ENCODE measurements around the gene SLC24A4. TPM values are rescaled to one million over a fixed set of nuclear protein-coding genes. Genes with fewer than 3 reads are reported as not detected.

SLC24A4 gene
- total and polyA plus RNA-seq, 10 donors = 0.29 to 8.9 (median 4.2) TPM

DNA sequence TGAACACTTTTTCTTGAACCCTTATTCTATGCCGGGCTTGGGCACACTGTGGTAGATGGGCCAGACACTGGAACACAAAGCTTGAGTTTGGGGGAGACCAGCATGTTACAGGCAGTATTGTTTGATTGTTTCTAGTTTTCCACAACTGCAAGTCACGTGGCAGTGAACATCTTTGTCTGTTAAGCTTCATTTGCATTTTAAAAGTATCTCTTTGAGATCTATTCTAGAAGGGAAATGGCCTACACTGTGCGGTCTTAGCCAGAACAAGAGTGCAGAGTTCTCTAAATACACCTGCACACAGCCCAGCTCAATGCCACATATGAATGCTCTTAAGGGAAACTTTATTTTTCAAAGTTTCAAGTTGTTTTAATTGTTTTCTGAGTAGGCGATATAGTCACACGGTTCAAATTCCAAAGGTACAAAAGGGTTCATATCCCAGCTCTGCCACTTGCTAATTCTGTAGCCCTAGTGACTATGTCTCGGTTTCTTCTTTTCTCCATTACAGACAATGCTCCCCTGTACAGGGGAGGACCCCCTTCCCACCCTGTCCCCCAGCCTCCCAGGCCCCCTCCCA is 215.5 kb downstream of the SLC24A4 start:
- TF ChIP-seq POLR2AphosphoS5 (IDR thresholded peaks at IDR 0.05) (no peak), POLR2A (IDR thresholded peaks at IDR 0.05) (no peak)
- TF ChIP-seq, protein P1, sequence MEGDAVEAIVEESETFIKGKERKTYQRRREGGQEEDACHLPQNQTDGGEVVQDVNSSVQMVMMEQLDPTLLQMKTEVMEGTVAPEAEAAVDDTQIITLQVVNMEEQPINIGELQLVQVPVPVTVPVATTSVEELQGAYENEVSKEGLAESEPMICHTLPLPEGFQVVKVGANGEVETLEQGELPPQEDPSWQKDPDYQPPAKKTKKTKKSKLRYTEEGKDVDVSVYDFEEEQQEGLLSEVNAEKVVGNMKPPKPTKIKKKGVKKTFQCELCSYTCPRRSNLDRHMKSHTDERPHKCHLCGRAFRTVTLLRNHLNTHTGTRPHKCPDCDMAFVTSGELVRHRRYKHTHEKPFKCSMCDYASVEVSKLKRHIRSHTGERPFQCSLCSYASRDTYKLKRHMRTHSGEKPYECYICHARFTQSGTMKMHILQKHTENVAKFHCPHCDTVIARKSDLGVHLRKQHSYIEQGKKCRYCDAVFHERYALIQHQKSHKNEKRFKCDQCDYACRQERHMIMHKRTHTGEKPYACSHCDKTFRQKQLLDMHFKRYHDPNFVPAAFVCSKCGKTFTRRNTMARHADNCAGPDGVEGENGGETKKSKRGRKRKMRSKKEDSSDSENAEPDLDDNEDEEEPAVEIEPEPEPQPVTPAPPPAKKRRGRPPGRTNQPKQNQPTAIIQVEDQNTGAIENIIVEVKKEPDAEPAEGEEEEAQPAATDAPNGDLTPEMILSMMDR (IDR thresholded peaks at IDR 0.05 in 8 of 11, conservative IDR thresholded peaks at IDR 0.05 in 3 of 11) = no peak
- WGBS, 5 donors = 60 to 77% (median 71%) methylated on average over 6 of the region's 6 CpGs
- H3K27me3 ChIP-seq (replicated peaks in 1 of 7) = no peaks in the 10 kb centered on the region
- peak overlapping the region in 5 of 8 donors; percentile 67 to 87 (median 76) for H3K27ac ChIP-seq
- H3K4me1 ChIP-seq = peaks cover 18 to 92% (median 50%) of the 10 kb centered on the region in 6 donors
- DNase-seq = no peak
- no peaks in the 10 kb centered on the region for H3K36me3 ChIP-seq
- H3K4me3 ChIP-seq = no peak overlapping the region
- H3K9me3 ChIP-seq = no peaks in the 10 kb centered on the region
- intact Hi-C loops (cut with DNase I; ENCODE audit: low total_unique reads) = no loop called here

DNA sequence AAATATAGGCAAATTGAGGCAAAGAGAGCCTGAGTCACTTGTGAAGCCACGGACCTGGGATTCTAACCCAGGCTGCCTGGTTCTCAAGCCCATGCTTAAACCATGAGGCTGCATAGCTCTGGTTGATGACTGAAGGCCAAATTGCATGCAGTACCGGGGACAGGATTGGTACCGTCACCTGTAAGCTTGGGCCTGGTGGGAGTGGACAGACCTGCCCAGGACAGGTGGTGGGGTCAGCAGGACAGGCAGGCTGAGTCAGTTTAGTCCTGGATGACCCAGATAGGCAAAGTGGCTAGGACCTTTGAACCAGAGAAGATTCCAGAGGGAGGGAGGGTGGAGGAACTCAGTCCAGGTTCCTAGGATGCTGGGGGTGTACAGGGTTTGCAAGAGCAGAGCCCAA is 216.5 kb downstream of the SLC24A4 start:
- H3K27ac ChIP-seq = peak overlapping the region in 7 of 8 donors; percentile 63 to 87 (median 73)
- TF ChIP-seq POLR2AphosphoS5 (IDR thresholded peaks at IDR 0.05) = no peak
- TF ChIP-seq, protein P1 (IDR thresholded peaks at IDR 0.05 in 8 of 11, conservative IDR thresholded peaks at IDR 0.05 in 3 of 11) = no peak
- TF ChIP-seq POLR2A (IDR thresholded peaks at IDR 0.05) = no peak
- peak overlapping the region in 1 of 8 donors; percentile 26 for H3K4me3 ChIP-seq
- WGBS, 5 donors = 88 to 96% (median 94%) methylated on average over 3 of the region's 3 CpGs
- peaks cover 18 to 92% (median 45%) of the 10 kb centered on the region in 6 donors for H3K4me1 ChIP-seq
- H3K27me3 ChIP-seq (replicated peaks in 1 of 7) = no peaks in the 10 kb centered on the region
- no peak for DNase-seq
- no peaks in the 10 kb centered on the region for H3K36me3 ChIP-seq
- no peaks in the 10 kb centered on the region for H3K9me3 ChIP-seq
- intact Hi-C loops (cut with DNase I; ENCODE audit: low total_unique reads) = no loop called here

DNA sequence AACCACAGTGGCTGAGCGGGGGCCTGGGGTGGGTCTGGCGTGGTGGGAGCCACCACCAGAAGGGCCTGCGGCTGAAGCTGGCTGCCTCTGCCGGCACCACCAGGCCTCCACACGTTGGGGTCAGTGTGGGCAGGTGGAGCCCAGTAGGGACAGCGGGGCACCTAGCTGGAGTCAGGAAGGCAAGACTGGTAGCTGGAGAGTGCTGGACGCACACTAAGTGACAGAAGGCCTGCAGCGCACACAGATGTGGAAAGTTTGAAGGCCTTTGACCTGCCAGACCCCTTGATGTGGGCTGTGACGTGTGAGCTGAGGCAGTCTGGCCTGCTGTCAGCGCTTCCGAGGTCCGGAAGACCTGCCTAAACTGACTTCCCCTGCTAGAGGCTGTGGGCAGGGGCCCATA is 216.9 kb downstream of the SLC24A4 start:
- Histone ChIP-seq H3K36me3 (no peaks in the 10 kb centered on the region), H3K9me3 (no peaks in the 10 kb centered on the region), H3K4me1 (peaks cover 18 to 90% (median 43%) of the 10 kb centered on the region in 6 donors), H3K27me3 (replicated peaks in 1 of 7) (no peaks in the 10 kb centered on the region), H3K27ac (peak overlapping the region; percentile 60 to 87 (median 72)), H3K4me3 (peak overlapping the region in 1 of 8 donors; percentile 26)
- intact Hi-C loops (cut with DNase I; ENCODE audit: low total_unique reads) = no loop called here
- TF ChIP-seq POLR2A (IDR thresholded peaks at IDR 0.05) = no peak
- peak in 2 of 3 donors; percentile 44 to 45 for TF ChIP-seq POLR2AphosphoS5 (IDR thresholded peaks at IDR 0.05)
- TF ChIP-seq, protein P1 (IDR thresholded peaks at IDR 0.05 in 8 of 11, conservative IDR thresholded peaks at IDR 0.05 in 3 of 11) = no peak
- peak; percentile 84 for DNase-seq
- 35 to 56% (median 43%) methylated on average over 12 of the region's 12 CpGs for WGBS, 5 donors

DNA sequence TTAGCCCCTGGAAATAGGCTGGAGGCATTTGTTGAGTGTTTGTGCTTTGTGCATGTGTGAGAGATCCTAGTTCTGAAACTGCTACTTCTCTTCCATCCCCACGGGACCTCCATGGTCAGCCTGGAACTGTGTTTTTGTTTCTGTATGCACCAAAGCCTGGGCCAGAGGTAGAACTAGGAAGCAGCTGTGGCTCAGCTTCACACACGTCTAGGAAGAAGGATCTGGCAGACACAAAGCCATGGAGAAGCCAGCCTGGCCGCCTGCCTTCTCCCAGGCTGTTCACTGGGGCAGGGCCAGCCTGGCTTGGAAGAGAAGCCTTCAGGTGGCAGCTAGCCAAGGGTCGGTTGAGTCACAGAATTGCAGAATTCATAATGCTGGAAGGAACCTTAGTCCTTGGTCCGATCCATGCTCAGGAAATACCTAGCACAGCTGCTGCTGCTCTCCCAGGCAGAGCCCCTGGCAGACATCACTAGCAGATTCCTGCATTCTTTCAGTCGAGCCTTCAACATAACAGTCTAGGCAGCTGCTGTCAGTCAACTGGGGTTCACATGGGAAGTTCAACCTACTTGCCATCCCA is 217.6 kb downstream of the SLC24A4 start:
- H3K27ac ChIP-seq = peak overlapping the region; percentile 60 to 87 (median 72)
- H3K4me3 ChIP-seq = peak overlapping the region in 1 of 8 donors; percentile 26
- TF ChIP-seq, protein P1 (IDR thresholded peaks at IDR 0.05 in 8 of 11, conservative IDR thresholded peaks at IDR 0.05 in 3 of 11) = no peak
- TF ChIP-seq POLR2AphosphoS5 (IDR thresholded peaks at IDR 0.05) = peak in 2 of 3 donors; percentile 59 to 61
- no peaks in the 10 kb centered on the region for H3K36me3 ChIP-seq
- no peaks in the 10 kb centered on the region for H3K27me3 ChIP-seq (replicated peaks in 1 of 7)
- H3K4me1 ChIP-seq = peaks cover 18 to 87% (median 40%) of the 10 kb centered on the region in 6 donors
- 13 to 32% (median 22%) methylated on average over 4 to 6 of the region's 6 CpGs for WGBS, 5 donors
- no peak for DNase-seq
- H3K9me3 ChIP-seq = no peaks in the 10 kb centered on the region
- intact Hi-C loops (cut with DNase I; ENCODE audit: low total_unique reads) = no loop called here

Measured in spleen (tissue), 11 donors.